Measurements from ENCODE around the gene MFAP1. TPM values are rescaled to one million over a fixed set of nuclear protein-coding genes. Genes with fewer than 3 reads are reported as not detected.
"Not testable (repeated sequence)": the region's sequence is repeated elsewhere in the genome, so short reads cannot be mapped to it uniquely, and the experiment has no call there.

MFAP1 gene
- total and polyA plus RNA-seq, 8 donors = 5.0 to 11.9 (median 7.5) TPM

GRCh38 chr15:43851251-43851650, 26.8 kb upstream of the MFAP1 start:
- no peak for FAIRE-seq

GRCh38 chr15:43845421-43845820, 20.9 kb upstream of the MFAP1 start:
- intact Hi-C loops (cut with DNase I) = no loop called here
- no peak for FAIRE-seq

More at GRCh38 chr15:43851251-43851650, 26.8 kb upstream of the MFAP1 start:
- Histone ChIP-seq H3K4me3 (no peak overlapping the region), H3K36me3 (no peaks in the 10 kb centered on the region), H3K27ac (no peak overlapping the region), H3K27me3 (no peaks in the 10 kb centered on the region), H3K4me1 (no peaks in the 10 kb centered on the region), H3K9me3 (no peaks in the 10 kb centered on the region)
- ATAC-seq = no peak
- 95 to 96% methylated on average over 3 of the region's 3 CpGs for WGBS, 2 donors
- no peak for DNase-seq
- no peak for TF ChIP-seq CTCF (IDR thresholded peaks at IDR 0.05)
- intact Hi-C loops (cut with DNase I) = no loop called here

GRCh38 chr15:43832485-43832884, 8.0 kb upstream of the MFAP1 start:
- H3K9me3 ChIP-seq; intact Hi-C loops (cut with DNase I); H3K27me3 ChIP-seq; FAIRE-seq; H3K27ac ChIP-seq; DNase-seq; H3K4me3 ChIP-seq; H3K4me1 ChIP-seq; H3K36me3 ChIP-seq; ATAC-seq: not testable (repeated sequence)
- WGBS, 2 donors = 95 to 96% methylated on average over 5 to 6 of the region's 6 CpGs

More at GRCh38 chr15:43845421-43845820, 20.9 kb upstream of the MFAP1 start:
- no peak for ATAC-seq
- Histone ChIP-seq H3K27ac (no peak overlapping the region), H3K36me3 (no peaks in the 10 kb centered on the region), H3K4me3 (no peak overlapping the region), H3K4me1 (no peaks in the 10 kb centered on the region), H3K27me3 (no peaks in the 10 kb centered on the region), H3K9me3 (no peaks in the 10 kb centered on the region)
- DNase-seq = no peak
- TF ChIP-seq CTCF (IDR thresholded peaks at IDR 0.05) = no peak

GRCh38 chr15:43831519-43832052, 7.1 kb upstream of the MFAP1 start:
- H3K36me3 ChIP-seq; intact Hi-C loops (cut with DNase I); DNase-seq; H3K4me3 ChIP-seq; FAIRE-seq; H3K27ac ChIP-seq; H3K9me3 ChIP-seq; H3K4me1 ChIP-seq; H3K27me3 ChIP-seq; ATAC-seq: not testable (repeated sequence)
- WGBS, 2 donors = 89 to 94% methylated on average over 14 of the region's 14 CpGs

- H3K4me1 ChIP-seq = peaks cover 0 to 12% (median 0%) of the 10 kb centered on the region in 3 donors
- H3K4me3 ChIP-seq; H3K9me3 ChIP-seq; intact Hi-C loops (cut with DNase I); H3K36me3 ChIP-seq; H3K27me3 ChIP-seq; DNase-seq; FAIRE-seq; H3K27ac ChIP-seq; ATAC-seq: not testable (repeated sequence)
- WGBS, 2 donors = 98 to 99% methylated on average over 9 of the region's 9 CpGs
Observed at GRCh38 chr15:43830691-43831275, 6.3 kb upstream of the MFAP1 start.

GRCh38 chr15:43829951-43830540, 5.6 kb upstream of the MFAP1 start:
- ATAC-seq; H3K36me3 ChIP-seq; FAIRE-seq; DNase-seq; H3K9me3 ChIP-seq; H3K27ac ChIP-seq; intact Hi-C loops (cut with DNase I); H3K4me3 ChIP-seq; H3K27me3 ChIP-seq: not testable (repeated sequence)
- H3K4me1 ChIP-seq = peaks cover 0 to 12% (median 0%) of the 10 kb centered on the region in 3 donors
- WGBS, 2 donors = 94 to 97% methylated on average over 9 of the region's 9 CpGs
